GM18951 (cell line): ENCODE results near the gene TM9SF2.
"Not testable (repeated sequence)": the region's sequence is repeated elsewhere in the genome, so short reads cannot be mapped to it uniquely, and the experiment has no call there.

Experiments used
- POLR2A ChIP-seq: IDR thresholded peaks from 4 replicates; pipeline ENCODE4 v1.6.1; 2011; ENCODE audit warnings: mild to moderate bottlenecking; ENCODE audit not compliant: insufficient read length, insufficient read depth; ENCODE audit errors: extremely low read depth
- in situ Hi-C: fragments of 300-500 bp; cut with MboI; formaldehyde crosslinking; loops from one replicate; pipeline ENCODE4 v1.12.0; 2022; ENCODE audit warnings: low sequenced_read_pairs, mixed read lengths, inconsistent platforms; ENCODE audit not compliant: unreplicated experiment

The TM9SF2 gene

DNA sequence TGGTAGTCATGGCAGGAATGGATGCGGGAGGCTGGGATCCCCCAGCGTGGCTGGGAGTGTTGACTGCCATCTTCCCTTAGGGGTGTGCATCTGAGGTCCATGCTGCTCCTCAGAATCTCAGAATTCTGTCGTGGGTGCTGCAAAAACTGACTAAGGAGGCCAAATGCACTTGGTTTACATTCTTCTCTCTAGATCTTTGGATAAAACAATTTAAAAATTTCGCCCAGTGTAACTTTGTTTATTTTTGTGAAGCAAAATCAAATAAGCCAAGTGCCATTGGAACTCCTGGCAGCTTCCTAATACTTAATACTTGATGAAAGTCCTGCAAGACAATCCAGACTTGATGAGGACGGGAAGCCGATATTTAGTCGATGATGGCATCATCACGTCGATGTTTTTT, 27.8 kb upstream of the TM9SF2 start:
- no peak for TF ChIP-seq POLR2A
- in situ Hi-C loops = no loop called here

DNA sequence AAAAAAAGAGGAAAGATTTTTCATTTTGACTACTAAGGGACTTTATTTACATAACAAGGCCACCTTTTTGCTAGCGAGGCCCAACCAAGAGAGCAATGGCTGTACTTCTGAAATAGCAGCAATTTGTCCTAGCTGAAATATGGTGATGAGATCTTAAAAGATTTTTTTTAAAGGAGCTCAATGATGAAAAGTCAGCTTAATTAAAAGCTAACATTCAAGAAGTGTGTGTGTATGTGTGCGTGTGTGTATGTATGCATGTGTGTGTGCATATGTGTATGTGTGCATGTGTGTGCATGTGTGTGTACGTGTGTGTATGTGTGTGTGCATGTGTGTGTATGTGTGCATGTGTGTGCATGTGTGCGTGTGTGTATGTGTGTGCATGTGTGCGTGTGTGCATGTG, 24.6 kb upstream of the TM9SF2 start:
- in situ Hi-C loops = no loop called here
- TF ChIP-seq POLR2A = no peak

DNA sequence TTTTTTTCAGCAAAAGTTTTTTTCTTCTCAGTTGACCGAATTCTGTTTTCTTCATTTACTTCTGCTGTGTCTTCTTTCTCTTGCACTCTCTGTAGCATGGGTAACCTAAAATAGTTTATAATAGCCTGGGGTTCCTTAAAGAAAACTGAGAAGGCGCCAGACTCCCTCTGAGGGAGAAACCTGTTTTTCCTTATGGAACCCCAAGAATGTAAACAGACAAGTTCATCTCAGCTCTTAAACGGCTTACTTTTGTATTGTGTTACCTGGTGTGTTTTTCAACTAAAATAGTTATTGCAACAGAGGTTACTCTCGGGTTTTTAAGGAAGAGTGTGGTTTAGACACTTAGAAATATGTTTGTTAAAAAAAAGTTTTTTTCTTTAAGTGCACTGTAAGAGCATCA, 23.8 kb upstream of the TM9SF2 start:
- in situ Hi-C loops = no loop called here
- no peak for TF ChIP-seq POLR2A

DNA sequence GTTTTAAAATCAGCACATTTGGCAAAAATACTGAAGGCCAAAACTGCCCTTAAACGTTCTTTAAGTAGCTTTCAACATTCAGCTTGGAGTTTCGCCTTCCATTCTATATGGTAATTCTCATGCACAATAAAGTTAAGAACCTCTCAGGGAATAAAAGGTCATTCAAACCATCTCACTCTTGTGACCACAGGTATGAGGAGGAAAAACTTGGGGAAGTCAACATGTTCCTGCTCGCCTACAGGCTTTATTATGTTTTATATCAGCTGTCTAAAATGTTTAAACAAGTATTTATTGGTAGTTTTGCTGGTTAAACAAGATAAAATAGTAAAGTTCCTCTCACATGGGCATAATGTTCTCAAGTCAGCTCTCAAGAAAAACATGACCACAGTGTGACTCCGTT, 19.9 kb upstream of the TM9SF2 start:
- in situ Hi-C loops = no loop called here

DNA sequence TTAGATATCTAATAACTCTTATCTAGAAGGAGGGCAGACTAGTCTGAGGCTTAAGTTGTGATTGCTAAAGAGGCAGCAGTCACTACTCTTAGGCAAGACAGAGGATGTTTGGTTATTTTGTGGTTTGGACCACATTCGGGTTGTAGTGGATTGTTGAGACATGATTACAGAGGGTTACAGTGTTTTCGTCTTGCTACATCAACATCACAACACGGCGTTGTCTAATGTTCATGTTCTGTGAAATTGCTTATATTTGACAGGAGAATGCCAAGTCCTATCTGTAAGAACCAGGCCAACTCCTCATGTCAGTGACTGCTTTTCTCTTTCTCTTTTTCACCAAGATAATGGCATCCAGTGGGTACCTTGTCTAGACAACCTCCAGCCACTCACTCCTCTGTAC, 16.8 kb upstream of the TM9SF2 start:
- in situ Hi-C loops = no loop called here
- TF ChIP-seq POLR2A = no peak

More for the DNA sequence above, 19.9 kb upstream of the TM9SF2 start:
- no peak for TF ChIP-seq POLR2A

DNA sequence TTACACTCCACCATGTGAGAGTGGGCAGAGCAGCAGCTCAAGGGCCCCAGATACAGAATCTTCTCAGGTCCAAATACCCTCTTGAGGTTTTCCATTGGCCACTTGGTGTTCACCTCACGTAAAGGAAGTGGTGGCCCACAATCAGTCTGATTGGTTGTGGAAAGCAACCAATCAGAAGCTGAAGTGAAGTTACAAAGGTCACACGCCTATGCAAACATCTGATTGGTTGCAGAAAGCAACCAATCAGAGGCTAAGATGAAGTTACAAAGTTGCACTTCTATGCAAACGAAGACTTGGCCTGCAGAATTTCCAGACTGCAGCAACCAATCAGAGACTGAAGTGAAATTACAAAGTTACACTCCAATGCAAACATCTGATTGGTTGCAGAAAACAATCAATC, 14.3 kb upstream of the TM9SF2 start:
- in situ Hi-C loops = no loop called here
- no peak for TF ChIP-seq POLR2A

DNA sequence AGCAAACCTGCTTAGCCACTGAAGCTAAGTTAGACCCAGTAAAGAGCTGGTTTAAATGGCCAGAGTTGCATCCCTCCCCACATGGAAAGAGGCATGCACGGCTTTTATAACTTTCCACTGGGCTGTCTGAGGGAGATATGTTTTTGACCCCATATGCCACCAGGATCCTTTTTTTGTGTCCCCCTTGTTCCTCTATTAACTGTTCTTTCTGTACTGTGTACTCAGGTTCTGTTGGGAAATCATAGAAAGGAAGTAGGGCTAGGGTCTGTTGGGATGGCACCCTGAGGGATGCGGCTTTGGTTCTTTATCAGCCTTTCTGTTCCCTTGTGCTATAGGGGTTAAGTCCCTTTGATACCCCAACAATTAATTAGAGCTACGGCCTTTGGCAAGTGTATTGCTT, 12.2 kb upstream of the TM9SF2 start:
- TF ChIP-seq POLR2A = no peak
- in situ Hi-C loops = no loop called here

DNA sequence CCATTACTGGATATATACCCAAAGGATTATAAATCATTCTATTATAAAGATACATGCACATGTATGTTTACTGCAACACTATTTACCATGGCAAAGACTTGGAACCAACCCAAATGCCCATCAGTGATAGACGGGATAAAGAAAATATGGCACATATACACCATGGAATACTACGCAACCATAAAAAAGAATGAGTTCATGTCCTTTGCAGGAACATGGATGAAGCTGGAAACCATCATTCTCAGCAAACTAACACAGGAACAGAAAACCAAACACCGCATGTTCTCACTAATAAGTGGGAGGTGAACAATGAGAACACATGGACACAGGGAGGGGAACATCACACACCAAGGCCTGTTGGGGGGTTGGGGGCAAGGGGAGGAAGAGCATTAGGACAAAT, 9.5 kb upstream of the TM9SF2 start:
- in situ Hi-C loops = not testable (repeated sequence)

DNA sequence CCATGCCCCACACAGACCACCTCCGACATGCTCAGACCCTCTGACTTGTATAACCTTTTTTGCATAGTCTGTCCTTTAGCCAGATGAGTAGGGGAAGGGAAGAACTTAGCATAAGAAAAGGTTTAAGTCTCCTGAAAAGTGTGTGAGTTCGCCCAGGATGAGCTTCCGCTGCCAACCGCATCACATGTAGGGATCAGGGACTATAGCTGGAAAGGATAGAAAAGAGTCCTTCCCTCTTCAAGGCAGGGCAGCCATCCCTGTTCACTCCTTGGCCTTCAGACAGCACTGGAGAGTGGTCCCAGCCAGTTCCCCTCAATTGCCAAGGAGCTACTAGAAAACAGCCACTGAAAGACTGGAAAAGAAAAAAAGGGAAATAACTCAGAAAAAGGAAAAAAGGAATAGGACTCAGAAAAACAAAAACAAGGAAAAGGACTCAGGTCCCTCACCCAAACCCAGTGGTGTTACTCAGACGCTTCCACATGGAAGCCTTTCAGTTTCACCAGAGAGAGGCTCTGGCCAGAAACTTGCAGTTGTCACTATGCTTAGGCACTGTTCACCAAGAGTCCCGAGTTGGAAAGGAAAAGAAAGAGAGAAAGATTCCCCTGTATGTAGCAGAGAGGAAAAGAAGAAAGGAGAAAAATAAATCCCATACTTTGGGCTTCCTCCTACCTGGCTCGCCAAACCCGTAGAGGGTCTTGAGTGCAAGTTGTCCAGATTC, 5.6 kb upstream of the TM9SF2 start:
- in situ Hi-C loops = no loop called here

DNA sequence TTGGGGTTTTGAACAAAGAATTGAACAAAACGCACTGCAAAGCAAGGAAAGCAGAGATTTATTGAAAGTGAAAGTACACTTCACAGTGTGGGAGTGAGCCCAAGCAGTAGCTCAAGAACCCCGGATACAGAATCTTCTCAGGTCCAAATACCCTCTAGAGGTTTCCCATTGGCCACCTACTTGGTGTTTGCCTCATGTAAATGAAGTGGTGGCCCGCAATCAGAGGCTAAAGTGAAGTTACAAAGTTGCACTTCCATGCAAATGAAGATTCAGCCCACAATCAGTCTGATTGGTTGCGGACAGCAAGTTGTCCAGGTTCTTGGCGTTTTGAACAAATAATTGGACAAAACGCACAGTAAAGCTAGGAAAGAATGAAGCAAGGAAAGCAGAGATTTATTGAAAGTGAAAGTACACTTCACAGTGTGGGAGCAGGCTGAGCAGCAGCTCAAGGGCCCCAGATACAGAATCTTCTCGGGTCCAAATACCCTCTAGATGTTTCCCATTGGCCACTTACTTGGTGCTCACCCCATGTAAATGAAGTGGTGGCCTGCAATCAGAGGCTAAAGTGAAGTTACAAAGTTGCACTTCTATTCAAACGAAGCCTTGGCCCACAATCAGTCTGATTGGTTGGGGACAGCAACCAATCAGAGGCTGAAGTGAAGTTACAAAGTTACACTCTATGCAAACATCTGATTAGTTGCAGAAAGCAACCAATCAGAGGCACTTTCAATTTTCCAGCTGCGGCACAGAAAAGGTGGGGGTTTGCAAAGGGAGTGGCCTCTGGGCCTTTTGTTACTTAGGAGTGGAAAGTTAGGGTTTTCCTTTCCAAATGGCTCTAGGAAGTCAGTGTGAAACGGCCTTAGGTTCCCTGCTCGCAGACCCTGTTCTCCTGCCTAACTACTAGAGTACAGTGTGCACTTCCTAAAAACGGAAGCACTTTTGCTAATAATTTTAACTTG, 4.8 kb upstream of the TM9SF2 start:
- in situ Hi-C loops = no loop called here
- no peak for TF ChIP-seq POLR2A

More for the DNA sequence above, 5.6 kb upstream of the TM9SF2 start:
- TF ChIP-seq POLR2A = no peak

DNA sequence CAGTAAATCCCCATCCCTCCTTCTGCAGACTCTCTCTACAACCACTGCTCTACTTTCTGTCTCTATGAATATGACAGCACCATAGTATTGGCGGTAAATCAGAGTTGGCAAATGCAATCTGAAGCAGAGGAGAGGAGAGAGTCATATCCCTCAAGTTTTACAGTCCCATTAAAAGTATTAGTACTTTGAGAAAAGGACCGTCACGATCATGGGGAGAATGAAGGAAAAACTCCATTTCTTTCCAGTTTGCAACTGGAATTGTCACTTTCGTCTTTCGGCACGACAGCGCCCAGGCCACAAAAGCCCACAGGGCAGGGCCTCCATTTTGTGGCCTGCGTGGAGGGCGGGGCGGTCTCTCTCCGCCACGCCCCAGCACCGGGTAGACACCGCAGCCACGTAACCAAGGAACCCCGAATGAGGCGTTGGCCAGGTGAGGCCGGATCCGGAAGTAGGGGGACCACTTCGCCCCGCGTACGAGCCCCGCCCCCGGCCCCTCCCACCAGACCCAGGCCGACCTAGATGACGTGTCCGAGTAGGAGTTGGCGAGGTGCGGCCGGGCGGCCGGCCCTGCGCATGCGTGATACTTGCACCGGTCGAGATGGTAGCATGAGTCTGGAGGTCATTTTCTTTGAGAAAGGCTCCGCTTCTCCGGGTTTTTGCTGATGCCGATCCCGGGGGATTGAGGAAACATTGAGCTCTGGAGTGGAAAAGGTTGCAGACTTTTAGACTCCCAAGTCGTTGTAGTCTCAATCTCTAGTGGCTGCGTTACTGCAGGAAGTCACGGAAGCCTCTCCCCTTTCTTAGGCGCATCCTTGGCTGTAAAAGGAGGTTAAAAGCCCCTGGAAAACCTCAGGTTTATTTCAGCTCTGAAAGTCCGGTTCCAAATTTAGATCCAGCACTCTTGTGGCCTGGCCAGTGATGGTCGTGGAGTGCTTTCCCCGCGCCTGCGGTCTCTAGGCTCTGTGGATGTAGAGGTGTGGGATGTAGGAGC, 2.8 kb upstream of the TM9SF2 start:
- in situ Hi-C loops = no loop called here
- TF ChIP-seq POLR2A = peak; percentile 74

DNA sequence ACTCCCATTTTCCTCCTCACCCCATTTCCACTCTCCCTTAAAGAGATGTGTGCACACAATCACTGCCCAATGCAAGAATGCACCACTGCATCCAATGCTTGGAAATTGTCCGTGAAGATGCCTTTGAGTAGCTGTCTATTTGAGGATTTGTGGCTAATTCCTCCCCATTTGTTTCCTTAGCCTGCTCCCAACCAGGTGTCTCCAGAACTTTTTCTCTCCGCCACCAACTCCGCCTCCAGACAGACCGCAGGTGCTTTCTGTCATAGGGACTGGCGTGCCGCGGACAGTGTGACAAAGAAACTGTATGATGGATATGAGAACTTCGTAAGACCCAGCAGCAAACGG, 461 bp upstream of the TM9SF2 start:
- in situ Hi-C loops = loop anchor here (10.0 kb wide), 2 partner anchors 56 to 116 kb away; no protein-coding TSS in a partner anchor
- no peak for TF ChIP-seq POLR2A

DNA sequence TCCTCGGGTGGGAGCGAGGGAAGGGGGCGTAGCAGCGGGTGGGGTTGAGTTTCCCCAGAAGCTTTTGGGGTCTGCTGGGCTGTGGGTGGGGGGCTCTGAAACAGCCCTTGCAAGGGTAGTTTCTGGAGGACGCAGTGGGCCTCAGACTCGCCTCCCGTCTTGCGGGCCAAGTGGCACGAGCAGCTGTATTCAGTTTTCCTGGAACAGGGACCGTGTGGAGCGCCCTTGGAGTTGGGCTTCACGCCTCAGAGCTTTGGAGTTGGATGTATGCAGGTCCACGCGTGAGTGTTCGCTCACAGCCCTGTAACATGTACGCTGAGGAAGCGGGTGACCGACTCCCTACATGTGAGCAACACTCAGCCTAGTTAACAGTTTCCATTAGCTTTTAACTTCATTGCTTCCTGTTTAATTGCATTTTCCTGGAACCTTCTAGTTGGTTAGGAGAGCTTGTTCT, 603 bp downstream of the TM9SF2 start:
- in situ Hi-C loops = loop anchor here (10.0 kb wide), 2 partner anchors 57 to 117 kb away; no protein-coding TSS in a partner anchor
- no peak for TF ChIP-seq POLR2A
